Esophagus muscularis mucosa (tissue), 3 donors: Measurements from ENCODE around the gene EPM2A.

ENCODE experiments used
- CTCF ChIP-seq, 3 experiments: fragments of 200-600 bp in 2 of 3; fragments of 450-650 bp in 1 of 3; sonication (generic) in 2 of 3; IDR thresholded peaks; one replicate each; pipeline ENCODE4 v1.5.1; 2017 to 2019; ENCODE audit warnings: antibody characterized with exemption in 3 of 3, mild to moderate bottlenecking in 2 of 3, moderate library complexity in 1 of 3
- POLR2A ChIP-seq: fragments of 450-650 bp; IDR thresholded peaks from one replicate; pipeline ENCODE4 v1.6.1; 2017; ENCODE audit warnings: antibody characterized with exemption, moderate library complexity, mild to moderate bottlenecking, low read depth
- POLR2AphosphoS5 ChIP-seq, 2 donors: sonication (generic); formaldehyde crosslinking; IDR thresholded peaks; one replicate each; pipeline ENCODE4 v1.6.1; 2017; ENCODE audit warnings: antibody characterized with exemption in 2 of 2

GRCh38 chr6:145761584-145761983 is 26.3 kb upstream of the EPM2A start:
- no peak for TF ChIP-seq CTCF (IDR thresholded peaks at IDR 0.05)
- no peak for TF ChIP-seq POLR2A
- no peak for TF ChIP-seq POLR2AphosphoS5 (IDR thresholded peaks at IDR 0.05)
